ENCODE results near the gene PRMT7. TPM values are rescaled to one million over a fixed set of nuclear protein-coding genes. Genes with fewer than 3 reads are reported as not detected.

Gene PRMT7
- total and polyA plus RNA-seq, 2 of the 8 experiments (the other 6 are each of a cell fraction or from before 2014, with no cell fraction given) = 48.2 to 49.3 TPM

- no peak overlapping the region for H2BK5ac ChIP-seq (ENCODE audit: low read depth, low read length)
- ChIA-PET POLR2A (ENCODE audit: partially characterized antibody) (interaction anchor here (1.2 to 1.6 kb wide), 2 partner anchors 9 to 32 kb away, joined by 3 to 5 read pairs; no protein-coding TSS in a partner anchor), CTCF (ENCODE audit: partially characterized antibody) (no interaction called here)
- peaks cover 8 to 38% (median 16%) of the 10 kb centered on the region in 4 experiments; a peak in 7 of 8 replicates for H3K36me3 ChIP-seq (ENCODE audit: control insufficient read depth in 2 of 4, insufficient read depth in 4 of 4, low read length in 3 of 4)
- no peaks in the 10 kb centered on the region for H3K79me2 ChIP-seq (ENCODE audit: control insufficient read depth in 1 of 2, insufficient read depth in 2 of 2, low read length in 2 of 2)
- H2BK120ac ChIP-seq (replicated peaks; ENCODE audit: low read depth, low read length) = no peak overlapping the region
- H3K23ac ChIP-seq (ENCODE audit: insufficient read length) = no peak overlapping the region
- H4K5ac ChIP-seq (ENCODE audit: insufficient read length, low read depth, low read length) = no peak overlapping the region
- FAIRE-seq (no peak), DNase-seq (ENCODE audit: low read depth in 1 of 2, low spot score in 2 of 2) (no peak)
- H3K4me1 ChIP-seq (replicated peaks in 1 of 4; ENCODE audit: control insufficient read depth in 3 of 4, insufficient read depth in 4 of 4, low read length in 3 of 4) = no peaks in the 10 kb centered on the region
- no peak overlapping the region for H3K14ac ChIP-seq (ENCODE audit: insufficient read length)
- no peak overlapping the region for H3K18ac ChIP-seq (ENCODE audit: extremely low read depth, low read length)
- no peak overlapping the region for H3K4ac ChIP-seq (replicated peaks; ENCODE audit: insufficient read length, low read depth, low read length)
- H2BK20ac ChIP-seq (ENCODE audit: low read length) = no peak overlapping the region
- H2BK12ac ChIP-seq (ENCODE audit: low read depth, low read length) = no peak overlapping the region
- H3K27me3 ChIP-seq (replicated peaks in 1 of 4; ENCODE audit: control insufficient read depth in 3 of 4, extremely low read depth in 1 of 4, insufficient read depth in 3 of 4, low read length in 3 of 4) = no peaks in the 10 kb centered on the region; a peak in 1 of 7 replicates
- H3K9me3 ChIP-seq (ENCODE audit: insufficient read depth in 2 of 2, low read depth in 1 of 2, low read length in 1 of 2) = no peaks in the 10 kb centered on the region
- no peaks in the 10 kb centered on the region for H3K23me2 ChIP-seq (ENCODE audit: low read depth, low read length)
- no peak overlapping the region for H3K4me2 ChIP-seq (ENCODE audit: insufficient read depth in 1 of 2, low read depth in 2 of 2, low read length in 2 of 2)
- H4K91ac ChIP-seq (replicated peaks; ENCODE audit: insufficient read length, low read length) = no peak overlapping the region
- no peak overlapping the region for H3K4me3 ChIP-seq (ENCODE audit: extremely low read depth in 1 of 4, insufficient read depth in 2 of 4, low read depth in 3 of 4, low read length in 4 of 4)
- no peak overlapping the region for H3K9ac ChIP-seq (replicated peaks in 1 of 4; ENCODE audit: extremely low read depth in 1 of 4, low read depth in 3 of 4, low read length in 3 of 4)
- H3K79me1 ChIP-seq (ENCODE audit: low read depth, low read length) = 0 out of 2 replicates have a peak, but pooled peaks cover 2% of the 10 kb centered on the region
- no peak overlapping the region for H2BK15ac ChIP-seq (ENCODE audit: low read length)
- no peak overlapping the region for H2AFZ ChIP-seq (ENCODE audit: low read length)
- no peak overlapping the region for H4K8ac ChIP-seq (ENCODE audit: extremely low read depth, insufficient read depth, low read length)
- H3K56ac ChIP-seq (replicated peaks; ENCODE audit: insufficient read length, low read depth, low read length) = no peak overlapping the region
- H4K20me1 ChIP-seq (replicated peaks in 1 of 2; ENCODE audit: control insufficient read depth in 1 of 2, insufficient read depth in 2 of 2, low read length in 2 of 2) = peaks cover 0 to 12% of the 10 kb centered on the region in 2 experiments
- no peak overlapping the region for H3K27ac ChIP-seq (ENCODE audit: low read depth, low read length)
- H2AK5ac ChIP-seq (ENCODE audit: low read depth, low read length) = no peak overlapping the region
- 92% methylated on average over 11 of the region's 11 CpGs; no CpG with 5 or more reads in 1 of the 2 experiments for WGBS, 2 experiments (ENCODE audit: extremely low coverage in 1 of 2, insufficient coverage in 1 of 2, insufficient read length in 1 of 2, insufficient replicate concordance in 2 of 2, low coverage in 1 of 2, low lambda C conversion rate in 2 of 2, missing lambda C conversion rate in 1 of 2)
- TF ChIP-seq JUND (IDR thresholded peaks at IDR 0.05; ENCODE audit: low read length) (no peak), USF2 (IDR thresholded peaks at IDR 0.05; ENCODE audit: low read length) (no peak), POU5F1 (IDR thresholded peaks at IDR 0.05; ENCODE audit: low read depth, low read length) (no peak), SRF (IDR thresholded peaks at IDR 0.05; ENCODE audit: low read depth, low read length) (no peak), EGR1 (IDR thresholded peaks at IDR 0.05; ENCODE audit: borderline replicate concordance, low read depth, low read length) (no peak), E2F6 (IDR thresholded peaks at IDR 0.05) (no peak), BRCA1 (IDR thresholded peaks at IDR 0.05; ENCODE audit: low read depth, low read length) (no peak), CTCF (IDR thresholded peaks at IDR 0.05; ENCODE audit: control extremely low read depth in 1 of 3, insufficient read depth in 1 of 3, low read depth in 1 of 3, low read length in 3 of 3) (no peak), NRF1 (IDR thresholded peaks at IDR 0.05; ENCODE audit: low read depth, low read length) (no peak), KDM4A (IDR thresholded peaks at IDR 0.05; ENCODE audit: low read depth, low read length, severe bottlenecking) (no peak)
These were observed 40.6 kb downstream of the PRMT7 start for GRCh38 chr16:68351463-68351862.
